ENCODE data around the gene MYH16.
"Not testable (repeated sequence)": the region's sequence is repeated elsewhere in the genome, so short reads cannot be mapped to it uniquely, and the experiment has no call there.

Gene MYH16

DNA sequence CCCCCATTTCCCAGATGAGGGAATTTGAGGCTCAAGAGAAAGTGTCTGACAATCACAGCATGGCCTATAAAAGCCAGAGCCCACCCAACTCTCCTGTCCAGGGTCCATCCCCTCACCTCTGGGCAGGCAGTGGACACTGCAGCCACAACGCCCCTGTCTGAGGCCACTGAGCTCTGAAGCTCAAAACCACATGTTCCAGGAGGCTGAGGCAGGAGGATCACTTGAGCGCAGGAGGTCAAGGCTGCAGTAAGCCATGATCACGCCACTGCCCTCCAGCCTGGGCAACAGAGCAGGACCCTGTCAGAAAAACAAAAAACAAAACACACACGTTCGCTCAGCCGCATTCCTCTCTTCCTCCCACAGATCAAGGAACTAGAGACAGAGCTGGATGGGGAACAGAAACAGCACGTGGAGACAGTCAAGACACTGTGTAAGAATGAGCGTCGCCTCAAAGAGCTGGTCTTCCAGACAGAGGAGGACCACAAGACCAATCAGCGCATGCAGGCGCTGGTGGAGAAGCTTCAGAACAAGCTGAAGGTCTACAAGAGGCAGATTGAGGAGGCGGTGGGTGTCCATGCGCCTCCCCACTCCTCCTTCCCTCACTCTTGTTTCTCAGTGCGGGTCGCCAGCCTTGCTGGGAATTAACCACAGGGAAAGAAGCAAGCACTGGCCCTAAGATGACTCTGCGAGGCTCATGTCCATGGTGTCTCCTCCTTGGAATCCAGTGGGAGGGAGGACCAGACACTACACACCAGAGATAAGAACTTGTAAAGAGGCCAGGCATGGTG is 33.0 kb downstream of the MYH16 start:
- DNase-seq (ENCODE audit: low read depth), result no peak

DNA sequence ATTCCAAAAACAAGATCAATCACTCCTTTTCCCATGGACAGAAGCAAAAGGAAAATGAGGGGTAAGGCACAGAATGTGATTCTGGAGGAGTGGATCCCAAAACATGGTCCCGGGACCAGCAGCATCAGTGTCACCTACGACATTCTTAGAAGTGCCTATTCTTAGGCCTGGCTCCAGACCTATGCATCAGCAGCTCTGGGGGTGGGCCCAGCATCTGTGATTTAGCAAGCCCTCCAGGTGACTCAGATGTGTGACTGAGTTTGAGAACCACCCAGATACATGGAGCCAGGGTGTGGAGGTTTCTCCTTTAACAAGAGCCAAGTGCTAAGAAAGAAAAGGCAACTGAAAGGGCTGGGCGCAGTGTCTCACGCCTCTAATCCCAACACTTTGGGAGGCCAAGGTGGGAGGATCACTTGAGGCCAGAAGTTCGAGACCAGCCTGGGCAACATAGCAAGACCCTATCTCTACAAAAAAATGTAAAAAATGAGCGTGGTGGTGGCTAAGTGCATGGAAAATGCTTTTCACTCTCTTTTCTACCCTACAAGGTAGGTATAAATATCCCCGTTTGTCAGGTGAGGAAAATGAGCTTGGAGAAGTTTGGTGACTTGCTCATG is 35.9 kb downstream of the MYH16 start:
- no peak for DNase-seq (ENCODE audit: low read depth)

DNA sequence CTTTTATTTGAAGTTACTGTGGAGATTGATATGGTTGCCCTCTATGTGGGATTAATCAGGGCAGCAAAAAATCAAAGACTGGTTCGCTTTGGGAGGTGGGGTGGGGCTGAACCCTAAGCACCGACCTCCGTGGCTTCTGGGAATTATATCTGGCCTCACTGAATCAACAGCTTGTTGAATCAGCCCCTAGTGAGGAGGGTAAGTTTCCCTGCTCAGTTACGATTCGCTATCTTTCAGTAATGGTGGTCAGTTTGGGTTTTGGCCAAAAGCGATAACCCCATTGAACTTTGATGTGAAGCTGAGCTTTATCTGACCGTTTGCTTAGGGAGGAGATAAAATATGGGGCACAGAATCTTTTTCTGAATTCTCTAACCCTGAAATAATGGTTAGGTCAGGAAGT is 36.5 kb downstream of the MYH16 start:
- DNase-seq (ENCODE audit: low read depth), result no peak

DNA sequence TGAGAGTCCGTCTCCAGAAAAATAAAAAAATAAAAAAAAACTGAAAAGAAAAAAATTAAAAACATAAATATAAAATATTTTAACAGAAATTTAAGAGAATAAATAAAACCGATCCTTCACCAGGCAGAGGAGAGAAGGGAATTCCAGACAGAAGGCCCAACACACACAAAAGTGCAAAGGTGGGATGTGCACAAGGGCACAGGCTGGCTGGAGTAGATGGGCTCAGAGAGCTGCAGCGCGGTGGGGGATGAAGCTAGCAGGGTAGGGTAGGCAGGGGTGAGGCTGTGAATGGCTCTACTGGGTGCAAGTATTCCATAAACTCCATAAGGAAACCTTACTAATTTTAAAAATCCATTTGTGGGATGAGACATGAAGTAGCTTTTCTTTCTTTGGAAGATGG is 37.4 kb downstream of the MYH16 start:
- DNase-seq (ENCODE audit: low read depth), result no peak

- DNase-seq (ENCODE audit: low read depth), result no peak
Measured at GRCh38 chr7:99311702-99312101, 39.1 kb downstream of the MYH16 start.

DNA sequence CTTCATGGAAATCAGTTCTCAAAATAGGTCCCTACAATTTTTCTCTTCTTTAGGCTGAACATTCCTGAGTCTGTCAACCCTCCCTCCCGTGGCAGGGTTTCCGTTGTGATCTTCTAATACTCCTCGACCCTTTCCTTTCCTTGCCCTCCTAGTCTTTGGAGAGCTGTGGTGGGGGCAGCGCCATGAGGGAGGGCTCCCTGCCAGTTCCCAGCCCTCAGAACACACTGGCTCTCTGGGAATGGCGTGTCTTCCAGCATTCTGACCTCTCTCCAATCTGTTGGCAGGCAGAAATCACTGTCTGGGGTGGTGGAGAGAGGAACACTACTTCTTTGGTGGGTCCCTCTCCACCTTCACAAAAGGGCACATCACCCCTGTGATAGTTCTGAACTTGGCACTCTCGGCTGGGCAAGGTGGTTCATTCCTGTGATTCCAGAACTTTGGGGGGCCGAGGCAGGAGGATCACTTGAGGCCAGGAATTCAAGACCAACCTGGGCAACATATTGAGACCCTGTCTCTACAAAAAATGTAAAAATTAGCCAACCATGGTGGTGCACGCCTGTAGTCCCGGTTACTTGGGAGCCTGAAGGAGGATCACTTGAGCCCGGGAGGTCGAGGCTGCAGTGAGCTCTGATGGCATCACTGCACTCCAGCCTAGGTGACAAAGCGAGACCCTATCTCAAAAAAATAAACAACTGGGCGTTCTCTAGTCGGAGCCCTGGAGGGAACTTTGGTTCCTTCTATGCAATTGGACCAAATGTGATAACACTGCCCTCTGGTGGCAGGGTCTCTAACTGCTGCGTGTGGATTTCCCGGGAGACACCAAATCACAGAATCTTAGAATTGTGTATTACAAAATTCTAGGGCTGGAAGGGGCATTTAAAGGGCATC is 39.9 kb downstream of the MYH16 start:
- peak; percentile 18 for DNase-seq (ENCODE audit: low read depth)

GRCh38 chr7:99313204-99313573 is 40.5 kb downstream of the MYH16 start:
- DNase-seq (ENCODE audit: low read depth), result no peak

DNA sequence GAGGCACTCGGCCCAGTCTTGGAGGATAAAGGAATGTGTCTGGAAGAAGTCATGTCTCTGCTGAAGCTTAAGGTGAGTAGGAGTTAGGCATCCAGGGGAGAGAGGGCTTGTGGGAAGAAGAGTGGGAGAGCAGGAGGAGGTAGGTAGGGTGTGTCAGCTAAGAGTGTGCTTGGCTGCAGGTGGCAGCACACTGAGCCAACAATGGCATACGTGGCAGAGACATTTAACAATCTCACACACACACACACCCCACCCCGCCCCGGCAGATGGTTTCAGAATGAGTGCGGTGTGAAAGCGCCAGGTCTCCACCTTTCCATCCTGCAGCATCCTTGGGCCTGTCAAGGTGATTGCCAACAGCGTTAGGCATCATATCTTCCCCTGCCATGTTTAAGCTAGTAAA is 41.9 kb downstream of the MYH16 start:
- DNase-seq (ENCODE audit: low read depth), result no peak

- DNase-seq (ENCODE audit: low read depth), result no peak
Measured at GRCh38 chr7:99320371-99320770, 47.7 kb downstream of the MYH16 start.

DNA sequence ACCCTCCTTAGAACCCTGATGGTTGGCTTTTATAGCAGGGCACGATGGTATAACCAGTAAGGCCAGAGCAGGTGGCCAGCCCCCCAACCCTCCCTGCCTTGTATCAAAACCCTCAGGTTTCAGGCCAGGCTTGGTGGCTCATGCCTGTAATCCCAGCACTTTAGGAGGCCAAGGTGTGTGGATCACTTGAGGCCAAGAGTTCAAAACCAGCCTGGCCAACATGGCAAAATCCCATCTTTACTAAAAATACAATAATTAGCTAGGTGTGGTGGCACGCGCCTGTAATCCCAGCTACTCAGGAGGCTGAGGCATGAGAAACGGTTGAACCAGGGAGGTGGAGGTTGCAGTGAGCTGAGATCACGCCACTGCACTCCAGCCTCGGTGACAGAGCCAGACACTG is 50.0 kb downstream of the MYH16 start:
- not testable (repeated sequence) for DNase-seq (ENCODE audit: low read depth)

- no peak for DNase-seq (ENCODE audit: low read depth)
Measured at GRCh38 chr7:99324559-99324958, 51.9 kb downstream of the MYH16 start.

DNA sequence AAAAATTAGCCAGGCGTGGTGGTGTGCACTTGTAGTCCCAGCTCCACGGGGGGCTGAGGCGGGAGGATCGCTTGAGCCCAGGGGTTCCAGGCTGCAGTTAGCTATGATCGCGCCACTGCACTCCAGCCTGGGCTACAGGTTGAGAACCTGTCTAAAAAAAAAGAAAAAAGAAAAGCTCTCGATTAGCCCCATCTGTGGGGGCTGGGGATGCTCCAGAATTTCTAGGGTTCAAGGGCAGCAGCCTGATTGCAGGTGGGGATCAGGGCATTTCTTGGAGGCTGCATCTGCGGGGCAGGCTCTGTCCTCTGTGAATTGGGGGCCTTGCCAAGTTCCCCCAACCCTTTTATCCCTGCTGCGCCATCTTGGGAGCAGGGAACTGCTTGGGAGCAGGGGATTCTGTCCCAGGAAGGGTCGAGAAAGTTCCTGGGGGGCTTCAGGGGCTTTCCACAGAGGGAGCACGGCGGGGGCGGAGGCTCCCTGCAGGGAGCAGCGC is 52.4 kb downstream of the MYH16 start:
- no peak for DNase-seq (ENCODE audit: low read depth)

- peak; percentile 80 for DNase-seq (ENCODE audit: low read depth)
Measured at GRCh38 chr7:99325592-99326407, 53.2 kb downstream of the MYH16 start, which contains the start of gene ARPC1A. TSS of gene ARPC1A (plus strand) at chr7:99325898. CDS start at chr7:99333354, 7,456 bp downstream.

GRCh38 chr7:99326408-99326782 is 53.8 kb downstream of the MYH16 start:
- DNase-seq (ENCODE audit: low read depth), result no peak

- DNase-seq (ENCODE audit: low read depth), result not testable (repeated sequence)
Measured at GRCh38 chr7:99330314-99330961, 57.8 kb downstream of the MYH16 start.

- no peak for DNase-seq (ENCODE audit: low read depth)
Measured at GRCh38 chr7:99331002-99331401, 58.4 kb downstream of the MYH16 start.

GRCh38 chr7:99339595-99339994 is 67.0 kb downstream of the MYH16 start:
- DNase-seq (ENCODE audit: low read depth), result no peak

GRCh38 chr7:99340659-99341058 is 68.0 kb downstream of the MYH16 start:
- no peak for DNase-seq (ENCODE audit: low read depth)

- no peak for DNase-seq (ENCODE audit: low read depth)
Measured at GRCh38 chr7:99344061-99344647, 71.5 kb downstream of the MYH16 start.

DNA sequence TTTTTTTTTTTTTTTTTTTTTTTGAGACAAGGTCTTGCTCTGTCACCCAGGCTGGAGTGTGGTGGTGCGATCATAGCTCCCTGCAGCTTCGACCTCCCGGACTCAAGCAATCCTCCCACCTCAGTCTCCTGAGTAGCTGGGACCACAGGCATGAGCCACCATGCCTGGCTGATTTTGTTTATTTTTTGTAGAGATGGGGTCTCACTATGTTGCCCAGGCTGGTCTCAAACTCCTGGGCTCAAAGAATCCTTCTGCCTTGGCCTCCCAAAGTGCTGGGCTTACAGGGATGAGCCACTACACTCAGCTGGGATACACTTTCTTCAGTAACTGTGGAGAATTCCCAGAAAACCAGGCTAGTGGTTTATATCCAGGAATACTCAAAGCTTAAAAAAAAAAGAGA is 78.0 kb downstream of the MYH16 start:
- DNase-seq (ENCODE audit: low read depth), result not testable (repeated sequence)

- no peak for DNase-seq (ENCODE audit: low read depth)
Measured at GRCh38 chr7:99352247-99352646, 79.6 kb downstream of the MYH16 start.

All from T-helper 22 cell (primary cell).